Muscle layer of duodenum (tissue), 2 donors: ENCODE data around the gene IGSF3.
"Not testable (repeated sequence)": the region's sequence is repeated elsewhere in the genome, so short reads cannot be mapped to it uniquely, and the experiment has no call there.

Experiments
- H3K27ac ChIP-seq: one replicate; pipeline ENCODE4 v1.7.0; 2013; ENCODE audit warnings: mild to moderate bottlenecking, low read length
- H3K27me3 ChIP-seq: one replicate; pipeline ENCODE4 v1.7.0; 2013; ENCODE audit warnings: low read depth, mild to moderate bottlenecking, control low read depth, low read length
- H3K36me3 ChIP-seq, 2 donors: one replicate each; pipeline ENCODE4 v1.7.0; 2013; ENCODE audit warnings: low read length in 2 of 2, control low read depth in 1 of 2, mild to moderate bottlenecking in 1 of 2; ENCODE audit not compliant: insufficient read depth in 2 of 2, control insufficient read depth in 1 of 2
- H3K4me1 ChIP-seq, 2 donors: one replicate each; pipeline ENCODE4 v1.7.0; 2013; ENCODE audit warnings: low read length in 2 of 2, mild to moderate bottlenecking in 2 of 2, control low read depth in 1 of 2, moderate library complexity in 1 of 2; ENCODE audit not compliant: insufficient read depth in 2 of 2, control insufficient read depth in 1 of 2
- H3K4me3 ChIP-seq, 2 donors: one replicate each; pipeline ENCODE4 v1.7.0; 2013; ENCODE audit warnings: low read length in 2 of 2, low read depth in 1 of 2, mild to moderate bottlenecking in 1 of 2
- H3K9me3 ChIP-seq, 2 donors: one replicate each; pipeline ENCODE4 v1.7.0; 2013; ENCODE audit warnings: low read length in 2 of 2, control low read depth in 1 of 2, mild to moderate bottlenecking in 1 of 2; ENCODE audit not compliant: control insufficient read depth in 1 of 2
- donor health status: healthy.

IGSF3 gene

GRCh38 chr1:116593401-116593800, 74.1 kb downstream of the IGSF3 start:
- H3K27ac ChIP-seq, H3K4me3 ChIP-seq, H3K27me3 ChIP-seq, H3K36me3 ChIP-seq, H3K4me1 ChIP-seq, H3K9me3 ChIP-seq: not testable (repeated sequence)

DNA sequence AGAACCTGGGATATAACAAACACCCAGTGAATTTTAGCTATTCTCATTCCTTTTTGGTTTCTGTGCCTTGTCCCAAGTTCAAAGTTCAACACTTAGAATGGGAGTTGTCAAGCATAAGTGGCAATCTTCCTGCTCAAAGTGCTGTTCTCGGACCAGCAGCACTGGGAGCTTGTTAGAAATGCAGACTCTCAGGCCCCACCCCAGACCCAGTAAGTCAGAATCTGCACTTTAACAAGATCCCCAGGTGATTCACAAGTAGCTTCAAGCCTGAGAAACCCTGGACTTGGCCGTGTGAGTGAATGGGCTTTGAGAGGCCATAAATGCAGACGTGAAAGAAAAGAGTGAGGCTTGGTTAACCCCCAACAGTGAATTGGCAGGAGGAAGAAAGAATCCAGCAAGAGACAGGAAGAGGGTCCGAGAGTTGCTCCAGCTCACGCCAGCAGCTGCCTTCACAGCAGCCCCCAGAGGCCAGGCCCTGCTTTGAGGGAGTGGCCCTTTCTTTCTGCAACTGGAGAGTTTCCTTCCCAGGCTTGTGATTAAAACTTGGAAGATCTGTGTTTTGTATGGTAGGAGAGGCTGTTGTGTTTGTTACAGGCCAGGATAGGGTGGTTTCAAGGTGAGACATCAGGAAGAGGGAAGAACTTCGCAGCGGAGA, 75.5 kb downstream of the IGSF3 start:
- H3K9me3 ChIP-seq, H3K27me3 ChIP-seq, H3K27ac ChIP-seq, H3K4me1 ChIP-seq, H3K36me3 ChIP-seq, H3K4me3 ChIP-seq: not testable (repeated sequence)

GRCh38 chr1:116591006-116591950, 76.3 kb downstream of the IGSF3 start:
- H3K27me3 ChIP-seq, H3K27ac ChIP-seq, H3K36me3 ChIP-seq, H3K9me3 ChIP-seq, H3K4me3 ChIP-seq, H3K4me1 ChIP-seq: not testable (repeated sequence)

- not testable (repeated sequence) for H3K9me3 ChIP-seq, H3K27me3 ChIP-seq, H3K27ac ChIP-seq, H3K4me3 ChIP-seq, H3K36me3 ChIP-seq, H3K4me1 ChIP-seq
Measured at GRCh38 chr1:116590359-116591005, 77.1 kb downstream of the IGSF3 start.

DNA sequence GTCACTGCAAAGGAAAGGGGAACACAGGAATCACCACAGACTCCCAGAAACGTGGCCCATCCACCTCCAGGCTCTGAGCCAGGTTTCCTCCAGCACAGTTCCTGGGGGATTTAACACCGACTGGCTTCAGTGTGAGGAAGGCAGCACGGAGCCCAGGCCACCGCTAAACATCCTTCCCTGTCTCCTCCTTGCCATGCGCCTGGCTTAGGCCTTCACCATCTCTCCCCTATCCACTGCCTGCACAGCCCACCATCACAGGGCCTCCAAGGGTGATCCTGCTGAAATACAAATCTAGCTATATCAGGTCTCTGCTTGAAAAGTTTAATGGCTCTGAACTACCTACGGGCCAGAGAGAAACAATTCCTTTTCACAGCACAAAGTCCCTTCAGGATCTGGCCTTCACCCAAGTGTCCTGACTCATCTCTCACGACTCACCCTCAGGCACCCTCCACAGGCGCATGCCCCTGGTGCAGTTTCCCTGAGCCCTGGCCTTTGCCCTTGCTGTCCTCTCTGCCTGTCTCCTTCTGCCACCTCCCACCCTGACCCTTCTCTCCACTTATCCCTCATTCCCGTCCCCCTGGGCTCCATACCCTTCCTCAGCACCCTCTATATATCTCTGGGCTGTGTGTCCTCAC, 78.3 kb downstream of the IGSF3 start:
- H3K27ac ChIP-seq, H3K27me3 ChIP-seq, H3K9me3 ChIP-seq, H3K36me3 ChIP-seq, H3K4me1 ChIP-seq, H3K4me3 ChIP-seq: not testable (repeated sequence)

DNA sequence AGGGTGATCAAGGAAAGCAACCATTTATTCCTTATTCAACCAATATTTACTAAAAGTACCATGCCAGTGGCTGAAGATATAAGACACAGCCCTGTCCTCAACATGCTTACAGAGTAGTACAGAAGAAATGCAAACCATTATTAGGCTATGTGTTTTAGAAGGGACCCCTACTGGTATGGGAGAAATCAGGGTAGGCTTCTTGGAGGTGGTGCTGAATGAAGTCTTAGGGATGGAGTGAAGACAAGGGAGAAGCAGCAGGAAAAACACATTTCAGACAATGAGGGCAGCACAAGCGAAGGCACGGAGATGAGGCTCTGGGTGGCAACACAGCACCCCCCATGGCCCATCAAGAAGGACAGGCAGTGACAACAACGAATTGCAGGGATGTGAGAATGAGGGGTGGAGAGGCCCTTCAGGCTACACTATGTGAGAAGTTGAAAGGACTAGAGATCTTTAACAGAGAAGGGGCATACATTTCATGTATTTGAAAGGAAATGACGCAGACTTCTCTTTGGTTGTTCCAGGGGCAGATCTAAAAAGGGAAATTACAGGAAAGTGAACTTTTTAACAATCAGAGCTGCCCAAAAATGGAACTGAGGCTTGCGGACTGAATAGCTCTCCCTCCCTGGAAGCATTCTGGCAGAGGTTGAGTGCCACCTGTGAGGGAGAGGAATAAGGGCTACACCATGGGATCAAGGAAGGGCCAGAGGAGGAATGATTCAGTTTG, 79.9 kb downstream of the IGSF3 start:
- no peak overlapping the region for H3K27ac ChIP-seq
- no peaks in the 10 kb centered on the region for H3K4me1 ChIP-seq
- H3K9me3 ChIP-seq: no peaks in the 10 kb centered on the region
- no peaks in the 10 kb centered on the region for H3K27me3 ChIP-seq
- peaks cover 0 to 4% of the 10 kb centered on the region in 2 donors for H3K36me3 ChIP-seq
- H3K4me3 ChIP-seq: no peak overlapping the region

DNA sequence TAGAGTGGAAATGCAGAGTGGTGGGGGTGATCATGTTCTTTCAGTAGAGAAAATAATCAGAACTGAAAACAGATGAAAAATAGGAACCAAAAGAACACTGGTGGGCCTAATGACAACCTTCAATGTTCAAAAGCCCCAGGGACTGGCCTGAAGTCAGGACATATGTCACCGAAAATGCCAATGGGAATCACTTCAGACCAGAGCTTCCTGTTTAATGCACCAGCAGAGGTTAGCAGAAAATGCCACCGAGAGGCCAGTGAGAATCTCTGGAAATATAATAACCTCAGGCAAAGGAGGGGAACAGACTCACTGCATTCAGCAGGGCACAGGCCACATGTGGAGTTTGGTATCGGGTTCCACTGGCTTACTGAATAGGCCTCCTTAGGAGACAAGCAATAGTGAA, 80.8 kb downstream of the IGSF3 start:
- H3K9me3 ChIP-seq: no peaks in the 10 kb centered on the region
- H3K27ac ChIP-seq: no peak overlapping the region
- H3K36me3 ChIP-seq: peaks cover 0 to 4% of the 10 kb centered on the region in 2 donors
- H3K4me3 ChIP-seq: no peak overlapping the region
- no peaks in the 10 kb centered on the region for H3K27me3 ChIP-seq
- no peaks in the 10 kb centered on the region for H3K4me1 ChIP-seq

GRCh38 chr1:116585886-116586285, 81.6 kb downstream of the IGSF3 start:
- Histone ChIP-seq H3K27ac (no peak overlapping the region), H3K9me3 (no peaks in the 10 kb centered on the region), H3K36me3 (peaks cover 0 to 4% of the 10 kb centered on the region in 2 donors), H3K4me3 (no peak overlapping the region), H3K4me1 (no peaks in the 10 kb centered on the region), H3K27me3 (no peaks in the 10 kb centered on the region)

DNA sequence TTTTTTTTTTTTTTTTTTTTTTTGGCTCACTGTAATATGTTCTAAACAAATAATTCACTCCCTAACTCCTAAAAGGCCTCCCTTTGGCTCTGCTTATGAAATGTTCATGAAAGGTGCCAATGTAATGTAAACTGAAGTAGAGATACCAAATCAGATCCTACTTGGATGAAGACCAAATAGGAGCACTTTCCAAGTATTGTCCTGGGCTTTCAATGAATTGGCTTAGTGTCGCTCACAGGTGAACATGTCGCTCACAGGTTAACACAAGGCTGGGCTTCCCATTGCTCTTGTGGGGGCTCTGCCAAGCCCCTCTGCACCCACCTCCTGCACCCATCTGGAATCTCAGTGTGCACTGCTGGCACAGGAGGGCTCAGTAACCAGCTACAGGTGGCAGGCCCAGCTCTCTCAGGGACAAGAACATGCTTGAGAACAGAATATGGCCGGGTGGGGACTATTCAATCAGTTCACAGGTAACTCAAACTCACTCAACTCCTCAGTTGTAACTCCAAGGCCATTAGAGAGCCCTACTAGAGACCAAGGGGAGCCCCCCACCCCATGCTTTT, 86.1 kb downstream of the IGSF3 start:
- no peaks in the 10 kb centered on the region for H3K4me1 ChIP-seq
- H3K27ac ChIP-seq: no peak overlapping the region
- peaks cover 0 to 4% of the 10 kb centered on the region in 2 donors for H3K36me3 ChIP-seq
- H3K4me3 ChIP-seq: no peak overlapping the region
- no peaks in the 10 kb centered on the region for H3K27me3 ChIP-seq
- no peaks in the 10 kb centered on the region for H3K9me3 ChIP-seq

DNA sequence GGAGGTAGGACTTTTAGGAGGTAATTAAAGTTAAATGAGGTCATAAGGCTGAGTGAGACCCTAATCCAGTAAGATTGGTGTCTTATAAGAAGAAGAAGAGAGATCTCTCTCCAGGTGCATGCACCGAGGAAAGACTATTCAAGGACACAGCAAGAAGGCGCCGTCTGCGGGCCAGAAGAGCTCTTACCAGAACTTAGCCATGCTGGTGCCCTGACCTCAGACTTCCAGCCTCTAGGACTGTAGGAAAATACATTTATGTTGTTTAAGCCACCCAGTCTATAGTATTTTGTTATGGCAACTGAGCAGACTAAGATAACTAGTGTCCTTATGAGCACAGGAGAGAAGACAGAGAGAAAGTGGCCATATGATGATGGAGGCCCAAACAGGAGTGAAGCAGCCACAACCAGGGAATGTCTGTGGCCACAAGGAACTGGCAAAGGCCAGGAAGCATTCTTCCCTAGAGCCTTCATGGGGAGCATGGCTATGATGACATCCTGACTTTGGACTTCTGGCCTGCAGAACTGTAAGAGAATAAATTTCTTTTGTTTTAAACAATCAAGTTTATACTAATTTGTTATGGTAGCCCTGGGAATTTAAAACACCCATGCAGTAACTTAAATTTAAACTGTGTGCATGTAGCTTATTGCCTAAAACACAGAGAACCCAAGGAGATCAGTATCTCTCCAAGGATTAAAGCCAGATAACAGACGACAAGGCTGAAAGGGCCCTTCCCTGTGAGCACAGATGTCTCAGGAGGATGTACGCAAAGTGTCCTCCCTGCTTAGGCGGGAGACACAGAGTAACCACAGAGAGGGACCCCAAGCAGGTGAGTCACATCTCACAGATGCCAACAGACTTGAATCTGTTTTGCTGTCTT, 86.8 kb downstream of the IGSF3 start:
- Histone ChIP-seq H3K4me3 (no peak overlapping the region), H3K27me3 (no peaks in the 10 kb centered on the region), H3K36me3 (peaks cover 0 to 4% of the 10 kb centered on the region in 2 donors), H3K4me1 (no peaks in the 10 kb centered on the region), H3K9me3 (no peaks in the 10 kb centered on the region), H3K27ac (no peak overlapping the region)
